CD1c-positive myeloid dendritic cell (primary cell): ENCODE results near the gene TNFSF13.

Experiments used
- DNase-seq: peaks from one replicate; pipeline ENCODE4 v3.0.0-alpha.2; 2016; ENCODE audit errors: extremely low spot score

The TNFSF13 gene

DNA sequence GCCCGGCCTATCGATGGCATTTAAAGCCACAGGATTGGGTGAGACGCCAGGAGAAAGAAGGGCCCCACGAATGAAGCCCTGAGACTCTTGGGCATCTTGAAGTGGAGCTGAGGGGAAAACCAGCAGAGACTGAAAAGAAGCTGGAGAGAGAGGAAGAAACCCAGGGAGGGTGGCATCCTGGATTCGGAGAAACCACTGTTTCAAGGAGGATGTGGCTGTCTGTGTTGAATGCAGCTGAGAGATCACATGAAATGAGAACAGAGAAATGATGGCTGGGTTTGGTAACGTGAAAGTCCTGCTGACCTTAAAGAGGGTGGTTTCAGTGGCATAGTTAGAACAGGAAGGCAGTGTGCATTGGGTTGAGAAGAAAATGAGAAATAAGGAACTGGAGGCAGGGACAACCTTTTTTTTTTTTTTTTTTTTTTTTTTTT is 5.9 kb upstream of the TNFSF13 start:
- peak; percentile 90 for DNase-seq

GRCh38 chr17:7553356-7553755 is 5.2 kb upstream of the TNFSF13 start:
- no peak for DNase-seq

- no peak for DNase-seq
Measured at GRCh38 chr17:7555320-7555948, 3.1 kb upstream of the TNFSF13 start.

GRCh38 chr17:7556627-7557026 is 1.9 kb upstream of the TNFSF13 start:
- no peak for DNase-seq

DNA sequence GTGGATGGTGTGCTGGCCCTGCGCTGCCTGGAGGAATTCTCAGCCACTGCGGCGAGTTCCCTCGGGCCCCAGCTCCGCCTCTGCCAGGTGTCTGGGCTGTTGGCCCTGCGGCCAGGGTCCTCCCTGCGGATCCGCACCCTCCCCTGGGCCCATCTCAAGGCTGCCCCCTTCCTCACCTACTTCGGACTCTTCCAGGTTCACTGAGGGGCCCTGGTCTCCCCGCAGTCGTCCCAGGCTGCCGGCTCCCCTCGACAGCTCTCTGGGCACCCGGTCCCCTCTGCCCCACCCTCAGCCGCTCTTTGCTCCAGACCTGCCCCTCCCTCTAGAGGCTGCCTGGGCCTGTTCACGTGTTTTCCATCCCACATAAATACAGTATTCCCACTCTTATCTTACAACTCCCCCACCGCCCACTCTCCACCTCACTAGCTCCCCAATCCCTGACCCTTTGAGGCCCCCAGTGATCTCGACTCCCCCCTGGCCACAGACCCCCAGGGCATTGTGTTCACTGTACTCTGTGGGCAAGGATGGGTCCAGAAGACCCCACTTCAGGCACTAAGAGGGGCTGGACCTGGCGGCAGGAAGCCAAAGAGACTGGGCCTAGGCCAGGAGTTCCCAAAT is 1.3 kb upstream of the TNFSF13 start:
- no peak for DNase-seq

GRCh38 chr17:7557775-7558543 is 591 bp upstream of the TNFSF13 start:
- peak; percentile 93 for DNase-seq

- DNase-seq, result peak; percentile 15
Measured at GRCh38 chr17:7559320-7560171, 996 bp downstream of the TNFSF13 start.

- DNase-seq, result peak; percentile 52
Measured at GRCh38 chr17:7560172-7561027, 1.9 kb downstream of the TNFSF13 start.

DNA sequence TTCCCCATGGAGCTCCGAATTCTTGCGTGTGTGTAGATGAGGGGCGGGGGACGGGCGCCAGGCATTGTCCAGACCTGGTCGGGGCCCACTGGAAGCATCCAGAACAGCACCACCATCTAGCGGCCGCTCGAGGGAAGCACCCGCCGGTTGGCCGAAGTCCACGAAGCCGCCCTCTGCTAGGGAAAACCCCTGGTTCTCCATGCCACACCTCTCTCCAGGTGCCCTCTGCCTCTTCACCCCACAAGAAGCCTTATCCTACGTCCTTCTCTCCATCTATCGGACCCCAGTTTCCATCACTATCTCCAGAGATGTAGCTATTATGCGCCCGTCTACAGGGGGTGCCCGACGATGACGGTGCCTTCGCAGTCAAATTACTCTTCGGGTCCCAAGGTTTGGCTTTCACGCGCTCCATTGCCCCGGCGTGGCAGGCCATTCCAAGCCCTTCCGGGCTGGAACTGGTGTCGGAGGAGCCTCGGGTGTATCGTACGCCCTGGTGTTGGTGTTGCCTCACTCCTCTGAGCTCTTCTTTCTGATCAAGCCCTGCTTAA is 2.6 kb downstream of the TNFSF13 start:
- DNase-seq, result peak; percentile 88

GRCh38 chr17:7561589-7562207 is 3.1 kb downstream of the TNFSF13 start, which contains the start of gene SENP3:
Gene SENP3, plus strand, starts transcription at chr17:7561919. Its CDS starts 1,158 bp downstream, at chr17:7563077.
- DNase-seq, result peak; percentile 97

DNA sequence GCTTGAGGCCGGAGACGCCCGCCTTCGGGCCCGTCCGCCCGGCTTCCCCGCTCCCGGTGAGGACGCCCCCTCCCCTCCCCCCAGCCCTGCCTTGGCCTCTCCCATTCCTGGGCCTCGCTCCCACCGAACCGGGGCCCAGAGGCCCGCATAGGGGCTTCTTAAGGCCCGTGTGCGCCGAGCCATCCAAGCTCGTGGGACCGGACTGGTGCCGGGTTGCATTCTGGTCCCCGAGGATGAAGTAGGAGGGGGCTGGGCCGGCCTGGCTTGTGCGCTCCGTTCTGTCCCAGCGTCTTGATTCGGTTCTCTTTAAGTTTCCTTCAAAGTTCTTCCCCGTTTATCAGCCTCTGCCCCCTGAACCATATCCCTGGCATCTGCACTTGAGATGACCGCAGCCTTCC is 3.7 kb downstream of the TNFSF13 start:
- DNase-seq, result peak; percentile 4

DNA sequence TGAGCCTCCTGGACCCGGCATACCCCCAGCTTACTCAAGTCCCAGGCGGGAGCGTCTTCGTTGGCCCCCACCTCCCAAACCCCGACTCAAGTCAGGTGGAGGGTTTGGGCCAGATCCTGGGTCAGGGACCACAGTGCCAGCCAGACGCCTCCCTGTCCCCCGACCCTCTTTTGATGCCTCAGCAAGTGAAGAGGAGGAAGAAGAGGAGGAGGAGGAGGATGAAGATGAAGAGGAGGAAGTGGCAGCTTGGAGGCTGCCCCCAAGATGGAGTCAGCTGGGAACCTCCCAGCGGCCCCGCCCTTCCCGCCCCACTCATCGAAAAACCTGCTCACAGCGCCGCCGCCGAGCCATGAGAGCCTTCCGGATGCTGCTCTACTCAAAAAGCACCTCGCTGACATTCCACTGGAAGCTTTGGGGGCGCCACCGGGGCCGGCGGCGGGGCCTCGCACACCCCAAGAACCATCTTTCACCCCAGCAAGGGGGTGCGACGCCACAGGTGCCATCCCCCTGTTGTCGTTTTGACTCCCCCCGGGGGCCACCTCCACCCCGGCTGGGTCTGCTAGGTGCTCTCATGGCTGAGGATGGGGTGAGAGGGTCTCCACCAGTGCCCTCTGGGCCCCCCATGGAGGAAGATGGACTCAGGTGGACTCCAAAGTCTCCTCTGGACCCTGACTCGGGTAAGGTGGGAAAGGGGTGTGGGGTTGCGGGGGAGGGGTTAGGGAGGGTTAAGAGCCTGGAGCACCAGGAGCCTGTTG is 4.7 kb downstream of the TNFSF13 start:
- no peak for DNase-seq

DNA sequence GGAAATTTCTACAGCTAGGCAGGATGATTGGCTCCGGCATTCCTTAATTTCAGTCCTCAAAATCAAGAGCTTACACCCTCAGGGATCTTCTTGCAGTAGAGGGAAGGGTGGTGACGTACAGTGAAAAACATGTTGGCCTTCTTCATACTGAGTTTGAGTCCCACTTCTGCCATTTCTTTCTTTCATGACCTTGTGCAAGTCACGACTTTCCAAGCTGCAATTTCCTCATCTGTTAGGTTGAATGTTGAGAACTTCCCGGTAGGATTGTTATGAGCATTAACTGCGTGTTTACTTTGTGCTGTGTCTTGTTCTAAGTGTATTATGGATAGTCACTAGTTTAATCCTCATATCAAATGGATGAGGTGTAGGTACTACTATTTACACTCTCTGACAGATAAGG is 11.0 kb downstream of the TNFSF13 start:
- no peak for DNase-seq

GRCh38 chr17:7570351-7570750 is 11.8 kb downstream of the TNFSF13 start:
- no peak for DNase-seq

DNA sequence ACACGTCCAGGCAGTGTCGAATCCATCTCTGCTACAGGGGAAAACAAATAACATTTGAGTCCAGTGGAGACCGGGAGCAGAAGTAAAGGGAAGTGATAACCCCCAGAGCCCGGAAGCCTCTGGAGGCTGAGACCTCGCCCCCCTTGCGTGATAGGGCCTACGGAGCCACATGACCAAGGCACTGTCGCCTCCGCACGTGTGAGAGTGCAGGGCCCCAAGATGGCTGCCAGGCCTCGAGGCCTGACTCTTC is 13.7 kb downstream of the TNFSF13 start:
- DNase-seq, result no peak

- DNase-seq, result peak; percentile 100
Measured at GRCh38 chr17:7572588-7573323, 14.2 kb downstream of the TNFSF13 start.

- DNase-seq, result peak; percentile 93
Measured at GRCh38 chr17:7573324-7574080, 15.0 kb downstream of the TNFSF13 start.
